ENCODE results near the gene DNM3. TPM values are rescaled to one million over a fixed set of nuclear protein-coding genes. Genes with fewer than 3 reads are reported as not detected.

Gene DNM3
- total RNA-seq, 1 donor from 2014 or later = 0.41 TPM

DNA sequence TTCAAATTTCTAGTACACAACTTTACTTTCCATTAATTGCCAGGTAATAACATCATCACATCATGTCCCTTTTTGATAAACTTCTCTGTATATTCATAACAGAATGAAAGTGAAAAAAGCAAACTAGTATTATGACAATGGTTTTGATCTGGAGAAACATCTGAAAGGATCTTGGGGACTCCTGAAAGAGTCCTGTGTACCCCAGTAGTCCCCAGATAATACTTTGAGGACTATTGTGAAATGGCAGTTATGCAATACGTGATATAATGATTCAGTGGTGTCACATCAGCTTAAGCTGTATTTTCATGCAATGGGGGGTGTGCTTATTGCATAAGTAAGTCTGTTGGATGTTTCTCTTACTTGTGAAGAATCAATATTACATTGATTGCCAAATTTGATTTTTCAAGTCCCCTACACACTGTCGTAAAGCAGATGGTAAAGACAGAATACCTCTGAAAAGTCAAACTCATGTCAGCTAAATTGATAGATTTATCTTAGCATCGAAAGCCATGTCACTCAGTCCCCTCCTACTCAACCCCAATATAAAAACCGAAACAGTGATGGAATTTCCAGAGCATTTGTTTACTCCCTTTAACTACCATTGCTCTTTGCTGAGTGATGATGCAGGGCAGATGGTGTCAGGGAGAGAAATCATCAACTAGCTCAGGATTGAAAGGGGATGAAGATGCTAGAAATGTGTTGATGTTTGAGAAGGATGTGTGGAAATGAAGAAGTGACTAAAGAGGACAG lies 432.5 kb downstream of the DNM3 start:
- DNase-seq (ENCODE audit: low spot score) = no peak
- no peak overlapping the region for H3K4me3 Mint-ChIP-seq (ENCODE audit: low read depth)
- peaks cover 50% of the 10 kb centered on the region for H3K4me1 Mint-ChIP-seq (ENCODE audit: low read depth)
- no peaks in the 10 kb centered on the region for H3K27me3 Mint-ChIP-seq (ENCODE audit: low read depth)
- intact Hi-C loops (cut with micrococcal nuclease) = loop anchor here (1.0 to 10.0 kb wide), 8 partner anchors 12 to 421 kb away; partner anchors contain the start of gene SUCO
- peak overlapping the region; percentile 85 for H3K27ac Mint-ChIP-seq
- H3K36me3 Mint-ChIP-seq (ENCODE audit: low read depth) = no peaks in the 10 kb centered on the region
- H3K9me3 Mint-ChIP-seq = no peaks in the 10 kb centered on the region

- intact Hi-C loops (cut with micrococcal nuclease) = loop anchor here (10.0 kb wide), 2 partner anchors 121 to 419 kb away; no protein-coding TSS in a partner anchor
Observed at GRCh38 chr1:172275478-172275877, 434.2 kb downstream of the DNM3 start.

DNA sequence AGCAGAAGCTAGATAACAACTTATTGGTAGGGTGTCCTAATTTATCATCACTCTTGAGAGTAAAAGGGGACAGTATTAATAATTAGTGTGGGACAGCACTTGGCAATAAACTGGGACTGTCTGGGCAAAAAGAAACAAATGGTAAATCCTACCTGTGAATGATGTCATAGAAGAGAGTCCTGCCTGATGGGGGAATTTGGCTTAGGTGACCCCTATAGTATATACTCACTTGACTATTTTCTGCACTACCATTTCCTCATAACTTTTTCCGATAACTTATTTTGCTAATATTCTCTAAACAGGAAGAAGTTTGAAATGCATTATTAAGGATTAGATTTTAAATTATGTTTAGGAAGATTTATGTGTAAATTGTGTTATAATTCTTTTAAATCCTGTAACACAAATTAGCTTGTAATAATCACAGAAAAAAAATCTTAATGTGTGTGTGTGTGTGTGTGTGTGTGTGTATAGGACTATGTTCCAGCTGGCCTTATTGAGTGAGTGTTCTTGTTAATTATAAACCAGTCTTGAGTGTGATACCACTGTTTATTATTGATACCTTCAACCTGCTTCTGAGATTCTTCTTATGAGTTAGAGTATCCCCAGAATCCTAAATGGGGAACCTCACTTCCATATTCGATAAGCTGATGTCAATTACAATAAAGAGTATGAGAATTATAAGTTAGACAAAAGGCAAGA lies 435.0 kb downstream of the DNM3 start:
- Mint-ChIP-seq H3K27me3 (ENCODE audit: low read depth) (no peaks in the 10 kb centered on the region), H3K4me1 (ENCODE audit: low read depth) (peaks cover 41% of the 10 kb centered on the region), H3K27ac (no peak overlapping the region), H3K4me3 (ENCODE audit: low read depth) (no peak overlapping the region), H3K36me3 (ENCODE audit: low read depth) (no peaks in the 10 kb centered on the region), H3K9me3 (no peaks in the 10 kb centered on the region)
- no peak for DNase-seq (ENCODE audit: low spot score)
- intact Hi-C loops (cut with micrococcal nuclease) = loop anchor here (10.0 kb wide), 2 partner anchors 121 to 419 kb away; no protein-coding TSS in a partner anchor

More at GRCh38 chr1:172275478-172275877, 434.2 kb downstream of the DNM3 start:
- no peak overlapping the region for H3K27ac Mint-ChIP-seq
- no peak for DNase-seq (ENCODE audit: low spot score)
- H3K9me3 Mint-ChIP-seq = no peaks in the 10 kb centered on the region
- no peak overlapping the region for H3K4me3 Mint-ChIP-seq (ENCODE audit: low read depth)
- no peaks in the 10 kb centered on the region for H3K36me3 Mint-ChIP-seq (ENCODE audit: low read depth)
- H3K27me3 Mint-ChIP-seq (ENCODE audit: low read depth) = no peaks in the 10 kb centered on the region
- peaks cover 44% of the 10 kb centered on the region for H3K4me1 Mint-ChIP-seq (ENCODE audit: low read depth)

- no peaks in the 10 kb centered on the region for H3K9me3 Mint-ChIP-seq
- intact Hi-C loops (cut with micrococcal nuclease) = loop anchor here (10.0 kb wide), 2 partner anchors 122 to 418 kb away; no protein-coding TSS in a partner anchor
- H3K27me3 Mint-ChIP-seq (ENCODE audit: low read depth) = no peaks in the 10 kb centered on the region
- DNase-seq (ENCODE audit: low spot score) = no peak
- H3K4me1 Mint-ChIP-seq (ENCODE audit: low read depth) = peaks cover 35% of the 10 kb centered on the region
- H3K36me3 Mint-ChIP-seq (ENCODE audit: low read depth) = no peaks in the 10 kb centered on the region
- H3K27ac Mint-ChIP-seq = no peak overlapping the region
- no peak overlapping the region for H3K4me3 Mint-ChIP-seq (ENCODE audit: low read depth)
Observed at GRCh38 chr1:172277275-172277674, 436.0 kb downstream of the DNM3 start.

- intact Hi-C loops (cut with micrococcal nuclease) = loop anchor here (10.0 kb wide), 2 partner anchors 123 to 417 kb away; no protein-coding TSS in a partner anchor
- Mint-ChIP-seq H3K36me3 (ENCODE audit: low read depth) (no peaks in the 10 kb centered on the region), H3K27ac (no peak overlapping the region), H3K4me3 (ENCODE audit: low read depth) (no peak overlapping the region), H3K4me1 (ENCODE audit: low read depth) (peaks cover 35% of the 10 kb centered on the region), H3K27me3 (ENCODE audit: low read depth) (no peaks in the 10 kb centered on the region), H3K9me3 (no peaks in the 10 kb centered on the region)
- DNase-seq (ENCODE audit: low spot score) = no peak
Observed at GRCh38 chr1:172277989-172278388, 436.7 kb downstream of the DNM3 start.

GRCh38 chr1:172278478-172278877 lies 437.2 kb downstream of the DNM3 start:
- Mint-ChIP-seq H3K4me3 (ENCODE audit: low read depth) (no peak overlapping the region), H3K27ac (no peak overlapping the region), H3K4me1 (ENCODE audit: low read depth) (peaks cover 31% of the 10 kb centered on the region), H3K36me3 (ENCODE audit: low read depth) (no peaks in the 10 kb centered on the region), H3K27me3 (ENCODE audit: low read depth) (no peaks in the 10 kb centered on the region), H3K9me3 (no peaks in the 10 kb centered on the region)
- DNase-seq (ENCODE audit: low spot score) = no peak
- intact Hi-C loops (cut with micrococcal nuclease) = loop anchor here (10.0 kb wide), 2 partner anchors 124 to 416 kb away; no protein-coding TSS in a partner anchor

DNA sequence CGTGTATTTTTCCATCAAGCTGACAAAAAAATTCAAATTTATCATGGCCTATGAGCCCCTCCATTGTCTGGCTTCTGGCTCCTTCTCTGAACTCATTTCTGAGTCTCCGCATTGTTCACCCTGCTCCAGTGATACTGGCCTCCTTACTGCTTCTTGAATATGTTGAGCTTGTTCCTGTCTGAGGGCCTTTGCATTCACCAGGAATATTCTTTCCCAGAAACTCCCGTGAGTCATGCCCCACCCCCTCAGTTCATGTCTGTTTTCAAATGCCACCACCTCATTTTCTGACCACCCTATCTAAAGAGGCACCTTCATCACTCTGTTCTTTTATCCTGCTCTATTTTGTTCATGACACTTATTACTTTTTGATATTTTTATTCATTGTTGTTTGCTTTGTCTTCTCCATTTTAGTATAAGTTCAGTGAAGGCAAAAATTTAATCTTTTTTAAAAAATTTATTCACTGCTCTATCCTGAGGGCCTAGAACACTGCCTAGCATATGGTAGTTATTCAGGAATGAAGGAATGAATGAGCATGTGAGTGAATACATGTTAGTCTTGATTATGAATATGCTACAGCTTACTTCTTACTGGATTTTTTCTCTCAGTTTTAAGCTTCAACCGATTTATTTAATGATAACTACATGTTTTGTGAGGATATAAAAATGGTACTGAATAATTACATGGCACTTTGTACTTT lies 438.8 kb downstream of the DNM3 start:
- intact Hi-C loops (cut with micrococcal nuclease) = loop anchor here (10.0 kb wide), 2 partner anchors 125 to 415 kb away; no protein-coding TSS in a partner anchor
- no peak overlapping the region for H3K4me3 Mint-ChIP-seq (ENCODE audit: low read depth)
- no peaks in the 10 kb centered on the region for H3K27me3 Mint-ChIP-seq (ENCODE audit: low read depth)
- no peaks in the 10 kb centered on the region for H3K9me3 Mint-ChIP-seq
- H3K4me1 Mint-ChIP-seq (ENCODE audit: low read depth) = peaks cover 18% of the 10 kb centered on the region
- no peak for DNase-seq (ENCODE audit: low spot score)
- no peaks in the 10 kb centered on the region for H3K36me3 Mint-ChIP-seq (ENCODE audit: low read depth)
- no peak overlapping the region for H3K27ac Mint-ChIP-seq

DNA sequence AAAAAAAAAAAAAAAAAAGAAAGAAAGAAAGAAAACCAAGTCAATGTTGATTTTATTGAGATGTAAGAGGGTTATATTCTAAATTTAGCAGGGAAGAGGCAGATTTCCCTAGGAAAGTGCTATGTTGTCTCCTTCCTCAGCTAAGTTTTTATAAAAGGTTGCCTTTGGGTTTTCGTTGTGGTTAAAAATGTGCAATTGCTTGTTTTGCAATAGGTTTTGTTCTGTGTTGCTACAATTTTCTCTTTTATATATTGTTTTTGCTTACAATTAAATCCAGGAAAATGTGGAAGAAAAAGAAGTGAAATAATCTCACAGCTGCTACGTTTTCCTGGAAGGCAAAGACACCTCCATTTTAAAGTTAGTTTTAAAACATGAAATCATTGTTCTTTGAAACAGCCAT lies 442.5 kb downstream of the DNM3 start:
- Mint-ChIP-seq H3K27me3 (ENCODE audit: low read depth) (peaks cover 1% of the 10 kb centered on the region), H3K4me3 (ENCODE audit: low read depth) (no peak overlapping the region), H3K9me3 (no peaks in the 10 kb centered on the region), H3K27ac (no peak overlapping the region), H3K36me3 (ENCODE audit: low read depth) (no peaks in the 10 kb centered on the region), H3K4me1 (ENCODE audit: low read depth) (peaks cover 20% of the 10 kb centered on the region)
- no peak for DNase-seq (ENCODE audit: low spot score)
- intact Hi-C loops (cut with micrococcal nuclease) = no loop called here

- no peaks in the 10 kb centered on the region for H3K36me3 Mint-ChIP-seq (ENCODE audit: low read depth)
- no peak overlapping the region for H3K4me3 Mint-ChIP-seq (ENCODE audit: low read depth)
- H3K9me3 Mint-ChIP-seq = no peaks in the 10 kb centered on the region
- intact Hi-C loops (cut with micrococcal nuclease) = loop anchor here (1.0 kb wide), 2 partner anchors 12 to 13 kb away; no protein-coding TSS in a partner anchor
- H3K4me1 Mint-ChIP-seq (ENCODE audit: low read depth) = peaks cover 8% of the 10 kb centered on the region
- H3K27me3 Mint-ChIP-seq (ENCODE audit: low read depth) = peaks cover 1% of the 10 kb centered on the region
- no peak overlapping the region for H3K27ac Mint-ChIP-seq
- no peak for DNase-seq (ENCODE audit: low spot score)
Observed at GRCh38 chr1:172286629-172287076, 445.4 kb downstream of the DNM3 start.

DNA sequence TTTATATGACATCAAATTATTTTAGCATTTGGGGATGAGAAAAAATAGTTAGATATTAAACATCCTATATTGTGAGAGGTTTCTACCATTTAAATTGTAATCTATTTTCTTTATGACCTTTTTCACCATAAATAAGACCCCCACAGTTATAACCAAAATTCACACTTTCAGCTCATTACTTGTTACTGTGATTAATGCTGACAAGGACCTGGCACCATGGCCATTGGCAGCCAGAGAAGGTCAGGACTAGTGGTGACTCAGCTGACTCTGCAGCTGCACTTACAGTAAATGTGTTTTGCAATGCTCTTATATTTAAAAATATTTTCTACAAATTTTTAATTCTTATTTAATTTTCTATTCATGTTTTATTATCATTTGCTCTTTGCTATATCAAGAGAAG lies 445.9 kb downstream of the DNM3 start:
- Mint-ChIP-seq H3K4me3 (ENCODE audit: low read depth) (no peak overlapping the region), H3K27ac (no peak overlapping the region), H3K36me3 (ENCODE audit: low read depth) (no peaks in the 10 kb centered on the region), H3K9me3 (no peaks in the 10 kb centered on the region), H3K4me1 (ENCODE audit: low read depth) (peaks cover 8% of the 10 kb centered on the region), H3K27me3 (ENCODE audit: low read depth) (peaks cover 1% of the 10 kb centered on the region)
- intact Hi-C loops (cut with micrococcal nuclease) = no loop called here
- no peak for DNase-seq (ENCODE audit: low spot score)

- intact Hi-C loops (cut with micrococcal nuclease) = no loop called here
- Mint-ChIP-seq H3K4me1 (ENCODE audit: low read depth) (peaks cover 8% of the 10 kb centered on the region), H3K9me3 (no peaks in the 10 kb centered on the region), H3K27me3 (ENCODE audit: low read depth) (peaks cover 1% of the 10 kb centered on the region), H3K36me3 (ENCODE audit: low read depth) (no peaks in the 10 kb centered on the region), H3K4me3 (ENCODE audit: low read depth) (no peak overlapping the region), H3K27ac (no peak overlapping the region)
- DNase-seq (ENCODE audit: low spot score) = no peak
Observed at GRCh38 chr1:172288581-172288980, 447.3 kb downstream of the DNM3 start.

DNA sequence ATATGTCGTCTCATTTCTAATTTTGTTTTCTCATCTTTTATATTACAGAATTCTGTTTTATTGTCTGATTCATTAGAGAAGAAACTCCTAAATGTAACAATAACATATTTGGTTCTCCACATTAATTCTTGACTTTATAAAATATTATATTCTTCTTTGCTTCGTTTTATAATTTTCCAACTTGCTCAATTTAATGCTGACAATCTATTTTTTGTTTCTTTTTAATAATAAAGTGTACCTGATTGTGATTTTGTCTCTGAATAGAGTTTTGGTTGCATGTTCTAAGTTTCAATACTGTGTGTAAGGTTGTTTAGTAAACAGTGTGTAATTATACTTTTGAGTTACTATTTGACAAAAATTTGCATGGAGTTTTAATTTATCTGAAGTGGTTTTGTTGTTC lies 448.1 kb downstream of the DNM3 start:
- Mint-ChIP-seq H3K27ac (no peak overlapping the region), H3K36me3 (ENCODE audit: low read depth) (no peaks in the 10 kb centered on the region), H3K9me3 (no peaks in the 10 kb centered on the region), H3K4me3 (ENCODE audit: low read depth) (no peak overlapping the region), H3K4me1 (ENCODE audit: low read depth) (peaks cover 8% of the 10 kb centered on the region), H3K27me3 (ENCODE audit: low read depth) (peaks cover 1% of the 10 kb centered on the region)
- intact Hi-C loops (cut with micrococcal nuclease) = no loop called here
- no peak for DNase-seq (ENCODE audit: low spot score)
